Activated T-cell treated with anti-CD3 and anti-CD28 coated beads, Interleukin-2, amount 50 U/mL, for 1 hour (primary cell): ENCODE results near the gene MICALL2.
"Not testable (repeated sequence)": the region's sequence is repeated elsewhere in the genome, so short reads cannot be mapped to it uniquely, and the experiment has no call there.

Experiments used
- DNase-seq: peaks from one replicate; pipeline ENCODE4 v3.0.0-alpha.2; 2020

MICALL2 gene

GRCh38 chr7:1447112-1447511 is 12.2 kb downstream of the MICALL2 start:
- no peak for DNase-seq

GRCh38 chr7:1446620-1447032 is 12.6 kb downstream of the MICALL2 start:
- no peak for DNase-seq

GRCh38 chr7:1446026-1446425 is 13.2 kb downstream of the MICALL2 start:
- DNase-seq, result not testable (repeated sequence)

- DNase-seq, result no peak
Measured at GRCh38 chr7:1445341-1445740, 13.9 kb downstream of the MICALL2 start.

- DNase-seq, result no peak
Measured at GRCh38 chr7:1444925-1445322, 14.3 kb downstream of the MICALL2 start.

- DNase-seq, result no peak
Measured at GRCh38 chr7:1444214-1444924, 14.9 kb downstream of the MICALL2 start.

GRCh38 chr7:1443587-1444200 is 15.6 kb downstream of the MICALL2 start:
- DNase-seq, result not testable (repeated sequence)

GRCh38 chr7:1442355-1443124 is 16.7 kb downstream of the MICALL2 start:
- DNase-seq, result no peak

- no peak for DNase-seq
Measured at GRCh38 chr7:1441615-1442354, 17.5 kb downstream of the MICALL2 start.

GRCh38 chr7:1440620-1441019 is 18.6 kb downstream of the MICALL2 start:
- no peak for DNase-seq

- no peak for DNase-seq
Measured at GRCh38 chr7:1439373-1440363, 19.6 kb downstream of the MICALL2 start.

- DNase-seq, result no peak
Measured at GRCh38 chr7:1438821-1439220, 20.4 kb downstream of the MICALL2 start.

- DNase-seq, result no peak
Measured at GRCh38 chr7:1438208-1438607, 21.1 kb downstream of the MICALL2 start.

- no peak for DNase-seq
Measured at GRCh38 chr7:1437155-1437880, 22.0 kb downstream of the MICALL2 start.

- DNase-seq, result no peak
Measured at GRCh38 chr7:1436608-1437007, 22.7 kb downstream of the MICALL2 start.

GRCh38 chr7:1434891-1435670 is 24.2 kb downstream of the MICALL2 start:
- no peak for DNase-seq

- no peak for DNase-seq
Measured at GRCh38 chr7:1434165-1434718, 25.0 kb downstream of the MICALL2 start.

GRCh38 chr7:1433128-1433920 is 25.9 kb downstream of the MICALL2 start:
- DNase-seq, result no peak

GRCh38 chr7:1432411-1433082 is 26.7 kb downstream of the MICALL2 start:
- DNase-seq, result peak; percentile 84
